HK-2 (cell line): Measurements from ENCODE around the gene DCAF10.
A peak's percentile ranks its signal among the peaks of the same experiment; 100 is the strongest.
"Not testable (repeated sequence)": the region's sequence is repeated elsewhere in the genome, so short reads cannot be mapped to it uniquely, and the experiment has no call there.

ENCODE experiments used
- DNase-seq: peaks from one replicate; pipeline ENCODE4 v3.0.0-alpha.2; 2018; ENCODE audit not compliant: unreplicated experiment

DCAF10 gene

GRCh38 chr9:37870081-37870798 is 69.6 kb downstream of the DCAF10 start:
- DNase-seq, result no peak

- no peak for DNase-seq
These were observed 70.2 kb downstream of the DCAF10 start for GRCh38 chr9:37870799-37871176.

- no peak for DNase-seq
These were observed 73.4 kb downstream of the DCAF10 start for GRCh38 chr9:37873955-37874354.

- no peak for DNase-seq
These were observed 75.8 kb downstream of the DCAF10 start for GRCh38 chr9:37876376-37876775.

DNA sequence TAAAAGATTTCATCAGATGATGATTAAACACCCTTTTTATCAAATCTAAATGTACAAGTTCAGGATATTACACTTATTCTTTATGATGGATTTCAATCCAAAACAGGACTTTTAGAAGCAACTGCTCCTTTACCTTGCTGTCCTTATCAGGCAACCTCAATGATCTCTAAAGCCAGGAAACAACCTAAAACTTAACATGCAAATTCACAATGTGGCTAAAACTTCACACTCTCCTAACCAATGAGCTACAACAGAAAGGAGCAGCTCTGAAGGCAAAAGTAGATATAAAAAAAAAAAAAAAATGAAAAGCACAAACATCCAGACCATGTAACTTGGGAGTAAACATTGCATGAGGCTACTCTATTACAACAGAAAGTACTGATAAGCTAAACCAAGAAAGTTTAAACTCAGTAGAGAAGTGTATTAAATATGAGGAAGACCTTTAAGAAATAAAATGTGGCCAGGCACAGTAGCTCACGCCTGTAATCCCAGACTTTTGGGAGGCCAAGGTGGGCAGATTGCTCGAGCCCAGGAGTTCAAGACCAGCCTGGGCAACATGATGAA is 80.4 kb downstream of the DCAF10 start:
- DNase-seq, result no peak

- DNase-seq, result not testable (repeated sequence)
These were observed 87.5 kb downstream of the DCAF10 start for GRCh38 chr9:37887977-37888583.

DNA sequence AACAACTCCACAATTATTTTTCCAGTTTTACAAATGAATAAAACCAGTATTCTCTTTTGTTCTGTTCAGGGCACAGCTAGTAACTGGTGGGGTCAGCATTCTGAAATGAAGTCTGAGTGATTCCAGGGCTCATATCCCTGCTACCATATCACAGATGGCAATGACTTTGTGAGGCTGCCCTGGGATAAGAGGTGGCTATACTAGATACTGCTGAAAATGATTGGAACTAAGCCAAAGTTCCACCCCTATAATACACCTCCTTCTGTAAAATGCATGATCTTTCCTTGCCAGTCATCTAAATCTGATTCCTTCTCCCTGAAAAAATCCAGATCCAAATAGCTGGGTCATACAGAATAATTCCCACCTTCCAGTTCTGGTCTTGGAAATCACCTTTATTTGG is 88.9 kb downstream of the DCAF10 start:
- DNase-seq, result no peak

DNA sequence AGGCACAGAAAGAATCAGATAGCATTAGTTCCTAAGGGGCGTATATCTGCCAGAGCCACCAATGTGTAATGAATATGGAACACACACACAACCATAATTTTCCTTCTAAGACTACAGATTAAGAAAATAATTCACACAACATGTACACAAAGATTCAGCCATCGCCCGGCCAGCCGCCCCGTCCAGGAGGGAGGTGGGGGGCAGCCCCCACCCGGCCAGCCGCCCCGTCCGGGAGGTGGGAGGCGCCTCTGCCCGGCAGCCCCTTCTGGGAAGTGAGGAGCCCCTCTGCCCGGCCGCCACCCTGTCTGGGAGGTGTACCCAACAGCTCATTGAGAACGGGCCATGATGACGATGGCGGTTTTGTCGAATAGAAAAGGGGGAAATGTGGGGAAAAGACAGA is 90.4 kb downstream of the DCAF10 start:
- not testable (repeated sequence) for DNase-seq

GRCh38 chr9:37892063-37892462 is 91.5 kb downstream of the DCAF10 start:
- DNase-seq, result no peak

GRCh38 chr9:37897665-37898064 is 97.1 kb downstream of the DCAF10 start:
- DNase-seq, result no peak

DNA sequence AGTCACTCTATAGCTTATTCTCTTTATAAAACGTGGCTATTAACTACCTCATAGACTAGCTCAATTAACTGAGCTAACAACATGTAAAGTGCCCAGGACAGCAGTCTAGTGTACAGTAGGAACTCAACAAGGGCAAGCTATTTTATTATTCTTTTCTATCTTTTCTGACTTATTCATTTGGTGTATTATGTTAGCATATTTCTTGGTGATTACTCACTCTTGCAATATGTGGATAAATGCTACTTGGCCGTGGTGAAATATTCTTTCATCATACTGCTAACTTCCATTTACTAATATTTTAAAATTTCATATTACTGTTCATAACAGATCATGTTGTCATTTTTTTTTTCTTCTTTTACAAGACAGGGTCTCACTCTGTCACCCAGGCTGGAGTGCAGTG is 98.4 kb downstream of the DCAF10 start:
- DNase-seq, result no peak

DNA sequence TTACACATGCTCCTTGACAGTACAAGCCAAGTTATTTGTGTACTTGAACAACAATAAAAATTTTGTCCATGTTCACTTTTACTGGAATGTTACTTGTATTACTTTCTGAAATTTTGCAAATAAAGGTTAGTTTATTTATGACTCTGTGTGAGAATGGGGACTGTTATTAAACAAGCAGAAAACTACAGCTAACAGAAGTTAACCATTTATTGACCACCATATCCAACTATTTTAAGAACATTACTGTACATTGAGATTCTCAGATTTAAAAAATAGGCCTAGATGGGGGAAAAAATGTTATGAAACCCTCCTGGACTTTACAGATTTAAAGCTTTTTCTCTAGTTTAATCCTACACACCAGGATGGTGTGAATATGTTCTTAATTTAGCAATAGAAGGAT is 101.5 kb downstream of the DCAF10 start:
- no peak for DNase-seq

DNA sequence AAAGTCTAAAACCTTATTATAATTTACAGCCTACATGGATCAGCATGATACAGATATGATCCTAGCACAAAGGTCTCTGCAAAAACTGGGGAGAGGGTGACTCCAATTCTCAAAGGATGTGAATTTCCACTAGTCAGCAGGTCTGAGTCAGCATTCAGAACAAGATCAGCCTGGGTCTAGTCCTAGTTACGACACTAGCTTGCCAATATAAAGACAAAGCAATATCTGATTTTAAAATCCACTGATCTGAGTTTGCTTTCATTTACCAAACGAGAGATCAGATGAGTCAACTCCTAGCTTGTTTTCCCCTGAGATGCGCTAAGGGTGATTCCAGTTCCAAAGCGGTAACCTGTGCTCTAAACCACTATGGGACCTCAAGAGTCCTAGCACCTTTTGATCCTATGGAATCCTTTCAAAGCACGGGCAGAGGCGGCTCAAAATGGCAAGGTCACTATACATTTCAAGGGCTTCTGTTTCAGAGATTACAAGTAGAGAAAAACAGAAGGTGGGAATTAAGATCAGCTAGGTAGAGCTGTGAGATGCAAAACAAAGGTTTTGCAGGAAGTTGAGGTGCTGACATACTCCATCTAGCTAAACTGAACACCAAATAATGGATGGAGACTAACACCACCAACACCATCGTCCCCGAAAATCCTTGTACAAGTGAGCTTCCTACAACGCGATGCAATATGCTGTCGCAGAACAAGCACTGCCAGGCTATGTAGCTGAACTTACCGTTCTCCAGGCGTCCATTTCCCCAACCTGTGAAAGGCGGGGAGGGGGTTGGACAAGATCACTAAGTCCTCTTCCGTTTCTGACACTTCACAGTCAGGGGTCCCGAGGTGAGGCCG is 102.4 kb downstream of the DCAF10 start:
- no peak for DNase-seq

DNA sequence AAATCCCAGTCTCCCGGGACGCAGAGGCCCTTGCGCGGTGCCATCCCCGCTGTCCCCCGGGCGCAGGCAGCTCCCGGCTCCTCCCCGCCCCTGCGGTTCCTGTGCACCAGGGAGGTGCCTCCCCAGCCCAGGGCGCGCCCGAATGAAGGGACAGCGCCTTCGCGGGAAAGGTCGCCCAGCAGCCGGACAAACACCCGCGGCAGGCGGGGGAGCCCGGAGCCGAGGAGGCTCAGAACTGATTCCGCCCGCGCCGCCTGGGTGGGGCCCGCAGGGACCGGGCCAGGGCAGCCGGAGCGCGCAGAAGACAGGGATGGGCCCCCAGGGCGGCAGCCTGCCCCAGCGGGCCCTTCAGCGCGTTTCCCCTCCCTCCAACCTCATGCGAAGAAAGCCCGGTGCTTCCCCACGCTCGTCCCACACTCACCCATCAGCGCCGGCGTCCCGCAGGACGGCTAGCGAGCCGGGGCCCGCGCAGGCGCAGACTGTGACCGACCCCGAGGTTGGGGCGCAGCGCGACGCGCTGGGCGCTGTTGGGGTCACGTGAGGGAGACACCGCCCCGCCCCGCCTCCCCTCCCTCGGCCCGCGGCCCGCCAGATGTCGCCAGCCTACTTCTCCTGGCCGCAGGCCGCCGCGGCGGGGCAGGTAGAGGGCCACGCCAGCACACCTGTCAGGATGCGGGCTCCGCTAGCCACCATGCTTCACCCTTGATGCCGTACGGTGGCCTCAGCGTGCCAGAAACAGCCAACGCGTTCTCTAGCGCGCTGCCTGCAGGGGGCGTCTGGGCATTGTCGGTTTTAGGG is 103.2 kb downstream of the DCAF10 start, which contains the start of gene SLC25A51:
TSS of gene SLC25A51 (minus strand) at position 481 of the 798 bp plus-strand sequence. CDS start 15,577 bp downstream, outside the sequence.
- peak; percentile 92 for DNase-seq

- DNase-seq, result no peak
These were observed 104.0 kb downstream of the DCAF10 start for GRCh38 chr9:37904445-37905130.

GRCh38 chr9:37905131-37905505 is 104.5 kb downstream of the DCAF10 start:
- no peak for DNase-seq

DNA sequence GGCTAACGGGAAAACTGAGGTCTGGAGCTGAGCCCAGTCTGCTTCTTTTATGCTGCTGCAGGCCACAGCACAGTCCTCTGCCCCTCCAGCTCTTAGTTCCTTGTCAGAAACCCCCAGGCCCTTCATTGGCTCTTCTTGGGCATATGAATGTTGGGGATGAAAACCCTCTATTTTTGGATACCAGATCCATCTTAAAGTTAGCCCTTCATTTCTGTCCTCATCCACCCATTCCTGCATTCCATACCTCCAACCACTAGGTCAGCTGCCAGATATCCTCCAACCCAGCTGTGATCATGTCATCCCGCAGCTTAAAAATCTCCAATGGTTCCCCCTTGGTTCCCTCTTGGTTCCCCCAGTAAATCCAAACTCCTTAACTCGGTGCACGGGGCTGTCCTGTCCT is 105.2 kb downstream of the DCAF10 start:
- no peak for DNase-seq

DNA sequence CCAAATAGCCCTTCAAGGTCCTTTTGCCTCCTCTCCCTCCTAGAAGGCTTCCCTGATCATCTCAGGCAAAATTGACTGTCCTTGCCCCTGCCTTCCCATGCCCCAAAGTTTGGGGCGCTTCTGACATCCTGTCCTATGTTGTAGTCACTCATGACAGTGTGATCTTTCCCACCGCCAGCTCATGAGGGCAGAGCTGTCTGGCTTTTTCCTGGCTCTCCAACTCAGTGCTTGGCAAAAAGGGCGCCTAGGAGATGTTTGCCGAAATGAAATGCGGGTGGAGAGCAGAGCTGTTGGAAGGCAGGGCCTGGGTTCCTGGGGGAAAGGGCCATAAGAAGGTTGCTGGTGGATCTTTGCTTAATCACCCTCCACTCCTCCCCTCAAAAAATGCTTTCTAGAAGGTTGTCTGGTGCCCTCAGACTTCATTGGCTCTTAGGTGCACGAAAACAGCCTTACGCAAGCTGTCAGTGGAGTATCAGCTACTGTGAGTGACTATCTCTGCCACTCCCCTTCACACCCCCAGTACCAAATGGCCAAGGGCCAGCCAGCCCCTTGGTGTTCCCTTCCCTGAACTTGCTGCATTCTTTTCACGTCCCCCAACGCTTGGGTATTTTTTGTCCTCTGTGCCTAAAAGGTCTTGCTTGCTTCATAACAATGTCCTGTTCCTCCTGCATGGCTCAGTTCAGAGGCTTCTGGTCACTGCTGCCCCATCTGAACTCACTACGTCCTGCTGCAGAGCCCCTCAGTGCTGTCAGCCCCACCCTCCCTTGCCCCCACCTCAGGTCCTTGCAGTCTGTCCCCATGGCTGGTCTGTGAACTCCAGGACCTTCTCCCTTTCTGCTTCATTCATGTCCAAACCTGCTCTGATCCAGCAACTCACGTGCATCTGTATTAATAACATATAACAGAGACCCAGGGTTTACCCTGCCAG is 106.0 kb downstream of the DCAF10 start:
- no peak for DNase-seq

GRCh38 chr9:37908283-37908682 is 107.7 kb downstream of the DCAF10 start:
- DNase-seq, result no peak

DNA sequence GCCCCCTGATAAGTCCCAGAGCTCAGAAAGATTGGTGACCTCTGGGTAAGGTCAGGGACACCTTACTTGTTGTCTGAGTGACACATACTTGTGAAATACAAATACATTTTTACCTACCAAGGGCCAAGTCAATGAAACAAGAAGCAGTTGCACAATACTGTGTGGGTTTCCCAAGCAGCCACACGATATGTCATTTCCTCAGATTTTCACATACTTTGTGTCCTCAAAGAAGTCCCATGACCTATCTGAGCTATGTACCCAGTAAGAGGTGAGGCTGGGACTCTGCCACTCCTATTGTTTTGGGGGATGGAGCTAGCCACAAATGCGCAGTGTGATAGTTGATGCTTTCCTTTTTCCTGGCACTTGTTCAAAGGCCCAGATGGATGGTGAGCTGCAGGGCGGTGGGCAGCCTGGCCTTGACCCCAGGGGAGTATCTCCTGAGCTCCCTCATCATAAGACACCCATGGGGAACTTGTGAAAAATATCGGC is 108.1 kb downstream of the DCAF10 start:
- no peak for DNase-seq
